Measurements from ENCODE around the gene SPSB4.

The SPSB4 gene

DNA sequence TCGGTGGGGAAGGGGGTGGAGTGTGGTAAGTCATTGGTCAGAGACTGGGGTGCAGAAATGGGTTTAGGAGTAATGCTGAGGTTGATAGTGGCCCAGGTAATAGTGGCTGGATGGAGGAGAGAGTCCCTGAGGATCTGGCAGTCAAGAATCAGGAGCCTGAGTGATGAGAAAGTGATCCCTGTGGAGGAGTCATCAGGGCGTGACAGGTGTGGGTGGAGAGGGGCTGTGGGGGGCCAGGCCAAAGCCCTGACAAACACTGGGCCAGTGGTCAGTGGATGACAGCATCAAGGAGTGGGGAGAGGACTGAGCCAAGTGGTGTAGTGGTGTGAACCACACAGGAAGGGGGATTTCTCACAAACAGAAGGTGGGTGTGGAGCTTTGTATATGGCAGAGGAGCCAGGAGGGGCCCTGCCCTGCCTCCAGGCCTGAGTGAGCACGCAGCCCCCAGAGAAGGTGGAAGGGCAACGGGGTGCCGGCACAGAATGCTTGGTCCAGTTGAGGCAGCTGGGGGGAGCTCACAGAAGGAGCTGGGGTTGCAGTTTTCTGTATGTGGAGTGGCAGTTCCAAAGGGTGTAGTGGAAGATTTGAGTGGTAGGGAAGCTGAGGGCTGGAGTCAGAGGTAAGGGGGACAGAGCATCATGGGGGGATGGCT is 77.1 kb downstream of the SPSB4 start:
- Histone ChIP-seq H3K4me3 (ENCODE audit: insufficient read depth, low read length, poor library complexity, severe bottlenecking) (no peak overlapping the region), H3K27me3 (ENCODE audit: low read length) (no peaks in the 10 kb centered on the region), H3K4me2 (ENCODE audit: low read depth, low read length, poor library complexity, severe bottlenecking) (no peak overlapping the region), H3F3A (ENCODE audit: insufficient read depth) (no peaks in the 10 kb centered on the region), H3K79me2 (ENCODE audit: insufficient read depth, low read length) (no peaks in the 10 kb centered on the region), H3K9ac (ENCODE audit: low read length) (no peak overlapping the region), H3K9me3 (ENCODE audit: insufficient read depth, low read length) (no peaks in the 10 kb centered on the region), H3K9me2 (replicated peaks; ENCODE audit: insufficient read depth, low read length) (no peaks in the 10 kb centered on the region), H3K27ac (ENCODE audit: low read depth, low read length) (no peak overlapping the region), H3K36me3 (ENCODE audit: low read length) (no peaks in the 10 kb centered on the region), H4K20me1 (ENCODE audit: low read depth, low read length) (no peaks in the 10 kb centered on the region), H2AFZ (ENCODE audit: low read depth, low read length, severe bottlenecking) (no peak overlapping the region)
- no peak for TF ChIP-seq EZH2phosphoT487 (conservative IDR thresholded peaks at IDR 0.05; ENCODE audit: low read length)
- TF ChIP-seq, protein P1, sequence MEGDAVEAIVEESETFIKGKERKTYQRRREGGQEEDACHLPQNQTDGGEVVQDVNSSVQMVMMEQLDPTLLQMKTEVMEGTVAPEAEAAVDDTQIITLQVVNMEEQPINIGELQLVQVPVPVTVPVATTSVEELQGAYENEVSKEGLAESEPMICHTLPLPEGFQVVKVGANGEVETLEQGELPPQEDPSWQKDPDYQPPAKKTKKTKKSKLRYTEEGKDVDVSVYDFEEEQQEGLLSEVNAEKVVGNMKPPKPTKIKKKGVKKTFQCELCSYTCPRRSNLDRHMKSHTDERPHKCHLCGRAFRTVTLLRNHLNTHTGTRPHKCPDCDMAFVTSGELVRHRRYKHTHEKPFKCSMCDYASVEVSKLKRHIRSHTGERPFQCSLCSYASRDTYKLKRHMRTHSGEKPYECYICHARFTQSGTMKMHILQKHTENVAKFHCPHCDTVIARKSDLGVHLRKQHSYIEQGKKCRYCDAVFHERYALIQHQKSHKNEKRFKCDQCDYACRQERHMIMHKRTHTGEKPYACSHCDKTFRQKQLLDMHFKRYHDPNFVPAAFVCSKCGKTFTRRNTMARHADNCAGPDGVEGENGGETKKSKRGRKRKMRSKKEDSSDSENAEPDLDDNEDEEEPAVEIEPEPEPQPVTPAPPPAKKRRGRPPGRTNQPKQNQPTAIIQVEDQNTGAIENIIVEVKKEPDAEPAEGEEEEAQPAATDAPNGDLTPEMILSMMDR (IDR thresholded peaks at IDR 0.05; ENCODE audit: insufficient read depth, low read length, poor library complexity, severe bottlenecking), result no peak

- Histone ChIP-seq H3K4me2 (ENCODE audit: low read depth, low read length, poor library complexity, severe bottlenecking) (no peak overlapping the region), H3K4me3 (ENCODE audit: insufficient read depth, low read length, poor library complexity, severe bottlenecking) (no peak overlapping the region), H3K9ac (ENCODE audit: low read length) (no peak overlapping the region), H3K9me3 (ENCODE audit: insufficient read depth, low read length) (no peaks in the 10 kb centered on the region), H3K36me3 (ENCODE audit: low read length) (no peaks in the 10 kb centered on the region), H4K20me1 (ENCODE audit: low read depth, low read length) (no peaks in the 10 kb centered on the region), H3K9me2 (replicated peaks; ENCODE audit: insufficient read depth, low read length) (no peaks in the 10 kb centered on the region), H3K27ac (ENCODE audit: low read depth, low read length) (no peak overlapping the region), H3K27me3 (ENCODE audit: low read length) (no peaks in the 10 kb centered on the region), H3K79me2 (ENCODE audit: insufficient read depth, low read length) (no peaks in the 10 kb centered on the region), H3F3A (ENCODE audit: insufficient read depth) (no peaks in the 10 kb centered on the region), H2AFZ (ENCODE audit: low read depth, low read length, severe bottlenecking) (no peak overlapping the region)
- TF ChIP-seq EZH2phosphoT487 (conservative IDR thresholded peaks at IDR 0.05; ENCODE audit: low read length), result no peak
- TF ChIP-seq, protein P1 (IDR thresholded peaks at IDR 0.05; ENCODE audit: insufficient read depth, low read length, poor library complexity, severe bottlenecking), result no peak
Observed at GRCh38 chr3:141129049-141129448, 77.9 kb downstream of the SPSB4 start.

DNA sequence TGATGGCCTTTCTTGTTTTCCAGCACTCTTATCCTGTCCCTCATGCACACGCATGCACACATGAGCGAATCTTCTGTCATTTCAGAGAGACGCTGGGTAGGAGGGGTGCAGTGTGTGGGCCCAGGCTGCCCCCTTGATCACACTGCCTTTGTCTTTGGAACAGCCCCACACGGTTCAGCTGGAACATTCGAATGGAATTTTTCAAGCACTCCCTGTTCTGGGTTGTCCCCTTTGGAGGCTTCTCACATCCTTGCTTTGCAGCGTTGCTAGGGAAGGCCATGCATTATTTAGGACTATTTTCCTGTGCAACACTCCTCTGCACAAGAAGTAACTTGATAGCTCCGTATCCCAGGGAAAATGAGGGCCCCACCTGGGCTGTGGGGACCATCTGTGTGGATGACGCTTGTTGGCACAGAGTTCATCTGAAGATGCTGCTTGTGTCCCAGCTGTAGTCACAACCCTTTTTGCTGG is 78.4 kb downstream of the SPSB4 start:
- Histone ChIP-seq H3K9me3 (ENCODE audit: insufficient read depth, low read length) (no peaks in the 10 kb centered on the region), H4K20me1 (ENCODE audit: low read depth, low read length) (no peaks in the 10 kb centered on the region), H3K9me2 (replicated peaks; ENCODE audit: insufficient read depth, low read length) (no peaks in the 10 kb centered on the region), H2AFZ (ENCODE audit: low read depth, low read length, severe bottlenecking) (no peak overlapping the region), H3K79me2 (ENCODE audit: insufficient read depth, low read length) (no peaks in the 10 kb centered on the region), H3F3A (ENCODE audit: insufficient read depth) (no peaks in the 10 kb centered on the region), H3K4me3 (ENCODE audit: insufficient read depth, low read length, poor library complexity, severe bottlenecking) (no peak overlapping the region), H3K36me3 (ENCODE audit: low read length) (no peaks in the 10 kb centered on the region), H3K27me3 (ENCODE audit: low read length) (no peaks in the 10 kb centered on the region), H3K9ac (ENCODE audit: low read length) (no peak overlapping the region), H3K4me2 (ENCODE audit: low read depth, low read length, poor library complexity, severe bottlenecking) (no peak overlapping the region), H3K27ac (ENCODE audit: low read depth, low read length) (no peak overlapping the region)
- TF ChIP-seq, protein P1 (IDR thresholded peaks at IDR 0.05; ENCODE audit: insufficient read depth, low read length, poor library complexity, severe bottlenecking), result no peak
- no peak for TF ChIP-seq EZH2phosphoT487 (conservative IDR thresholded peaks at IDR 0.05; ENCODE audit: low read length)
